Mesenchymal stem cell (in vitro differentiated cells and primary cell): ENCODE results near the gene HEG1.

Experiments
- DNase-seq: peaks from one replicate; pipeline ENCODE4 v3.0.0-alpha.2; 2013
- H2AFZ ChIP-seq: one replicate; pipeline ENCODE4 v1.6.1; 2013; ENCODE audit warnings: low read depth, mild to moderate bottlenecking, control low read depth, inconsistent platforms, low read length, moderate library complexity
- H2AK5ac ChIP-seq: 2 replicates; pipeline ENCODE4 v1.6.1; 2013; ENCODE audit warnings: low read length, moderate library complexity, mild to moderate bottlenecking, inconsistent platforms; ENCODE audit not compliant: severe bottlenecking
- H2BK120ac ChIP-seq: one replicate; pipeline ENCODE4 v1.6.1; 2013; ENCODE audit warnings: low read depth, mild to moderate bottlenecking, inconsistent platforms, low read length, moderate library complexity
- H2BK12ac ChIP-seq, 2 experiments: one replicate each; pipeline ENCODE4 v1.6.1; 2013; ENCODE audit warnings: inconsistent platforms in 2 of 2, low read length in 2 of 2, mild to moderate bottlenecking in 2 of 2, moderate library complexity in 2 of 2, control low read depth in 1 of 2
- H2BK15ac ChIP-seq: one replicate; pipeline ENCODE4 v1.6.1; 2013; ENCODE audit warnings: mild to moderate bottlenecking, low read depth, inconsistent platforms; ENCODE audit not compliant: poor library complexity, severe bottlenecking
- H2BK5ac ChIP-seq: 2 replicates; pipeline ENCODE4 v1.6.1; 2013; ENCODE audit warnings: low read depth, mild to moderate bottlenecking, low read length, control low read depth, inconsistent platforms; ENCODE audit not compliant: poor library complexity, severe bottlenecking
- H3K14ac ChIP-seq, 2 experiments: one replicate each; pipeline ENCODE4 v1.6.1; 2013; ENCODE audit warnings: inconsistent platforms in 2 of 2, low read length in 2 of 2, control low read depth in 1 of 2, mild to moderate bottlenecking in 1 of 2, moderate library complexity in 1 of 2
- H3K18ac ChIP-seq, 2 experiments: one replicate each; pipeline ENCODE4 v1.6.1; 2013; ENCODE audit warnings: inconsistent platforms in 2 of 2, low read length in 2 of 2, control low read depth in 1 of 2, low read depth in 1 of 2, mild to moderate bottlenecking in 1 of 2
- H3K23ac ChIP-seq, 2 experiments: one replicate each; pipeline ENCODE4 v1.6.1; 2013; ENCODE audit warnings: inconsistent platforms in 2 of 2, low read length in 2 of 2, mild to moderate bottlenecking in 2 of 2, moderate library complexity in 2 of 2, control low read depth in 1 of 2
- H3K27ac ChIP-seq: 2 replicates; pipeline ENCODE4 v1.5.1; 2013; ENCODE audit warnings: mild to moderate bottlenecking, moderate library complexity, low read length, control low read depth, inconsistent platforms; ENCODE audit not compliant: poor library complexity, severe bottlenecking
- H3K27me3 ChIP-seq, 2 experiments: 2 replicates each; pipeline versions ENCODE4 v1.6.1 to v1.7.0; 2013; ENCODE audit warnings: low read length in 2 of 2, mild to moderate bottlenecking in 2 of 2, moderate library complexity in 2 of 2, control low read depth in 1 of 2, inconsistent platforms in 1 of 2; ENCODE audit not compliant: control insufficient read depth in 1 of 2, insufficient read depth in 1 of 2
- H3K36me3 ChIP-seq, 2 experiments: 2 replicates each; pipeline versions ENCODE4 v1.6.1 to v1.7.0; 2013; ENCODE audit warnings: low read length in 2 of 2, control low read depth in 1 of 2, inconsistent platforms in 1 of 2, low read depth in 1 of 2, mild to moderate bottlenecking in 1 of 2; ENCODE audit not compliant: insufficient read depth in 2 of 2, control insufficient read depth in 1 of 2
- H3K4ac ChIP-seq, 2 experiments: one replicate each; pipeline ENCODE4 v1.6.1; 2013; ENCODE audit warnings: inconsistent platforms in 2 of 2, low read length in 2 of 2, mild to moderate bottlenecking in 2 of 2, moderate library complexity in 2 of 2, control low read depth in 1 of 2, low read depth in 1 of 2
- H3K4me1 ChIP-seq: 2 replicates; pipeline ENCODE4 v1.6.1; 2013; ENCODE audit warnings: low read depth, low read length, control low read depth; ENCODE audit not compliant: control insufficient read depth, insufficient read depth
- H3K4me2 ChIP-seq: 2 replicates; pipeline ENCODE4 v1.6.1; 2013; ENCODE audit warnings: low read length, mild to moderate bottlenecking, inconsistent platforms; ENCODE audit not compliant: poor library complexity, severe bottlenecking
- H3K4me3 ChIP-seq, 2 experiments: 2 replicates each; pipeline versions ENCODE4 v1.5.1 to v1.7.0; 2013; ENCODE audit warnings: low read length in 2 of 2, mild to moderate bottlenecking in 2 of 2, control low read depth in 1 of 2, low read depth in 1 of 2; ENCODE audit not compliant: insufficient read depth in 1 of 2
- H3K79me1 ChIP-seq: replicated peaks from 2 replicates; pipeline ENCODE4 v1.6.1; 2013; ENCODE audit warnings: mild to moderate bottlenecking, control low read depth, low read length, inconsistent platforms; ENCODE audit not compliant: poor library complexity, severe bottlenecking
- H3K9ac ChIP-seq: 2 replicates; pipeline ENCODE4 v1.7.0; 2013; ENCODE audit warnings: mild to moderate bottlenecking, low read length, moderate library complexity
- H3K9me3 ChIP-seq: 2 replicates; pipeline ENCODE4 v1.7.0; 2013; ENCODE audit warnings: mild to moderate bottlenecking, low read length; ENCODE audit not compliant: control insufficient read depth
- H4K8ac ChIP-seq: one replicate; pipeline ENCODE4 v1.6.1; 2013; ENCODE audit warnings: inconsistent platforms, mild to moderate bottlenecking, low read length, moderate library complexity
- H4K91ac ChIP-seq: one replicate; pipeline ENCODE4 v1.6.1; 2013; ENCODE audit warnings: mild to moderate bottlenecking, low read length, inconsistent platforms
- WGBS: methylation state at CpG from one replicate; pipeline ENCODE4 v1.1.7; 2013; ENCODE audit warnings: mixed read lengths; 5-methylcytosine and 5-hydroxymethylcytosine counted together

HEG1 gene

DNA sequence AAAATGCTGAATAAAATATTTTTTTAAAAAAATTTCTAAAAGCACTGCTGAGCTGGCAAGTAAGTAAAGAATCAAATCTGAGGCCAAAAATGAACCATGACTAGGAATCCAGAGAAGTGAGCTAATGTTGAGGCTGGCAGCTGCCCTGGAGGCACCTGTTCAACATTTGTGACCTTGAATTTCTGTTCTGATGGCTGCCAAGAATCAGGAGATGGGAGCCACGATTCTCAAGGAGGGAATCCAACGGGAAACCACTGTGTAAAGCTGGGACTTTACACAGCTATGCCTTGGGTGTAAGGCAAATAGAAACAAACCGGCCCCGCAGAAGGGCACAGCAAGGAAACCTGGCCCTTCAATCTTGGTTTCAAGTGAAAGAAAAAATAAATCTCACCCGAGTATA is 22.7 kb downstream of the HEG1 start:
- Histone ChIP-seq H3K9me3 (peaks cover 12% of the 10 kb centered on the region), H3K79me1 (peaks cover 28% of the 10 kb centered on the region), H2BK5ac (no peak overlapping the region), H3K23ac (no peak overlapping the region), H2BK12ac (peak overlapping the region in 1 of 2 experiments; percentile 87), H3K4me3 (no peak overlapping the region), H3K14ac (no peak overlapping the region), H2BK15ac (no peak overlapping the region), H2AFZ (no peak overlapping the region), H3K4ac (peak overlapping the region in 1 of 2 experiments; percentile 43), H3K27ac (no peak overlapping the region), H3K18ac (no peak overlapping the region), H4K91ac (no peak overlapping the region), H3K27me3 (no peaks in the 10 kb centered on the region), H3K36me3 (peaks cover 15 to 23% of the 10 kb centered on the region in 2 experiments), H2BK120ac (peak overlapping the region; percentile 57), H3K9ac (no peak overlapping the region), H4K8ac (no peak overlapping the region), H2AK5ac (peak overlapping the region; percentile 7), H3K4me2 (no peak overlapping the region), H3K4me1 (peaks cover 22% of the 10 kb centered on the region)
- peak; percentile 2 for DNase-seq
- 94% methylated on average over 5 of the region's 5 CpGs for WGBS

DNA sequence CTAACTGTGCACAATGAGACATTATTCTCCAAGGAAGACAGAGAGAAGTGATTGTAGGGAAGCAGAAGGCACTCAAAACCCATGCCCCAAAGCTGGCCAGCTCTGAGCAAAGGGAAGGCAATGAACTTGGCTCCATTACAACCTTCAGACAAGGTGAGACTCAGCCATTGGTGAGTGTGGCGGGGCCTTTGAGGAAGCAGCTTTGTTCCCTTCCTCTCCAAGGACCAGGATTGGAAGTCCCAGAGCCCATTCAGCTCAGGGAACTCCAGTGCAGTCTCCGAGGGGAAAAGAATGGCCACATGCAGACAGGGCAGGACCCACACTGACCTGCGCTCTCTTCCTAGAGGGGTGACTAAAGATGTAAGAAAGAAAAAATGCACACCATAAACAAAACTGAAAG is 23.1 kb downstream of the HEG1 start:
- Histone ChIP-seq H2BK5ac (peak overlapping the region; percentile 5), H2BK12ac (peak overlapping the region; percentile 2 to 46), H3K14ac (peak overlapping the region in 1 of 2 experiments; percentile 11), H3K4ac (peak overlapping the region in 1 of 2 experiments; percentile 32), H3K9ac (no peak overlapping the region), H4K91ac (peak overlapping the region; percentile 8), H3K18ac (peak overlapping the region; percentile 0 to 85), H3K27ac (peak overlapping the region; percentile 76), H4K8ac (peak overlapping the region; percentile 4), H2AK5ac (peak overlapping the region; percentile 6), H3K4me1 (peaks cover 19% of the 10 kb centered on the region), H2BK120ac (no peak overlapping the region), H3K79me1 (peaks cover 30% of the 10 kb centered on the region), H3K23ac (no peak overlapping the region), H3K4me2 (no peak overlapping the region), H2AFZ (no peak overlapping the region), H3K4me3 (no peak overlapping the region), H3K36me3 (peaks cover 19 to 27% of the 10 kb centered on the region in 2 experiments), H2BK15ac (peak overlapping the region; percentile 30), H3K27me3 (no peaks in the 10 kb centered on the region), H3K9me3 (peaks cover 12% of the 10 kb centered on the region)
- DNase-seq = no peak
- WGBS = 70% methylated on average over 2 of the region's 3 CpGs

DNA sequence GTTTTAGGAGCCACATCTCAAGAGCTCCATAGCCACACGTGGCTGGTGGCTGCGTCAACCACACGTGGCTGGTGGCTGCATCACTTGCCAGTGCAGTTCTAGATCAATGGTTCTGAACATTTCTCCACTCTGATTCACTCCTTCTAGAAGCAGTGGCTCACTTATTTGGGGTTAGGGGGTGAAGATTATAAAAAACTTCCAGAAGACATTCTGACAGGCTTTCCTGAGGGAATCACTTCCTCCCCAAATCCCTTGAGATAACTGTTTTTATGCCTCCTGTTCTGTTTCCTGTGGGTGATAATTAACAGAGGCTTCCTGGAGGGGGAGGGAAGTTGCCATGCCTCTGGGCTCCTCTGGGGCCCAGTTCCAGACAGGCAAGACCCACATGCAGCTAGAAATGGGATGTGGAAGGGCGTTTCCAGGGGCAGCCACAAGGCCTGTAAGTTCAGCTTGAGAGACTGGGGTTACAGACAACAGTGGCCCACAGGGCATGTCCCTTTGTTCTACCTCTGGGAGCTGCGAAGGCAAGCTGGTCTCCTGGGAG is 23.6 kb downstream of the HEG1 start:
- H2BK15ac ChIP-seq = no peak overlapping the region
- peak overlapping the region in 1 of 2 experiments; percentile 32 for H3K4ac ChIP-seq
- no peak overlapping the region for H3K9ac ChIP-seq
- peak overlapping the region; percentile 2 to 46 for H2BK12ac ChIP-seq
- peak overlapping the region; percentile 6 for H2AK5ac ChIP-seq
- peaks cover 16% of the 10 kb centered on the region for H3K4me1 ChIP-seq
- H3K79me1 ChIP-seq = peaks cover 29% of the 10 kb centered on the region
- H3K23ac ChIP-seq = no peak overlapping the region
- no peak overlapping the region for H2AFZ ChIP-seq
- no peaks in the 10 kb centered on the region for H3K27me3 ChIP-seq
- H3K27ac ChIP-seq = peak overlapping the region; percentile 76
- no peak overlapping the region for H3K4me3 ChIP-seq
- peak overlapping the region in 1 of 2 experiments; percentile 11 for H3K14ac ChIP-seq
- H3K18ac ChIP-seq = peak overlapping the region in 1 of 2 experiments; percentile 85
- peaks cover 21 to 33% of the 10 kb centered on the region in 2 experiments for H3K36me3 ChIP-seq
- no peak overlapping the region for H3K4me2 ChIP-seq
- no peak overlapping the region for H4K8ac ChIP-seq
- H3K9me3 ChIP-seq = peaks cover 12% of the 10 kb centered on the region
- DNase-seq = peak; percentile 78
- H4K91ac ChIP-seq = peak overlapping the region; percentile 8
- H2BK5ac ChIP-seq = peak overlapping the region; percentile 5
- no peak overlapping the region for H2BK120ac ChIP-seq
- 31% methylated on average over 5 of the region's 5 CpGs for WGBS

DNA sequence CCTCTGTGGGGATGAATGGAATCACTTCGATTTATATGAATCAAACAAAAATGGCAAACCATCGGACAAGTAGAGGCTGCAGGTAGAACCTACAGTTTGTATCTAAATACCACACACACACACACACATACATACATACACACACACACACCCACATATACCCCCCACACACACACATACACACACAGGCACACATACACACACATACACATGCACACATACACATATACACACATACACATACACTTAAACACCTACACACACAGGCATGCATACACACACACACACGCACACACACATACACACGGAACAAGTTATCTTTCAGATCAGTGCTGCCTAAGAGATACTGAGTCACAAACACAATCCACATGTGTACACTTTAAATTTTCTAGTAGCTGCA is 24.3 kb downstream of the HEG1 start:
- Histone ChIP-seq H3K36me3 (peaks cover 27 to 38% of the 10 kb centered on the region in 2 experiments), H2BK120ac (no peak overlapping the region), H3K14ac (no peak overlapping the region), H3K4me3 (no peak overlapping the region), H4K91ac (peak overlapping the region; percentile 77), H3K9me3 (peaks cover 12% of the 10 kb centered on the region), H3K9ac (no peak overlapping the region), H3K23ac (no peak overlapping the region), H3K4me1 (peaks cover 16% of the 10 kb centered on the region), H4K8ac (no peak overlapping the region), H2AK5ac (peak overlapping the region; percentile 50), H2BK15ac (no peak overlapping the region), H2BK5ac (no peak overlapping the region), H3K18ac (peak overlapping the region; percentile 28 to 79), H3K4me2 (no peak overlapping the region), H2AFZ (no peak overlapping the region), H3K4ac (peak overlapping the region in 1 of 2 experiments; percentile 46), H3K27ac (peak overlapping the region; percentile 37), H2BK12ac (peak overlapping the region in 1 of 2 experiments; percentile 12), H3K27me3 (no peaks in the 10 kb centered on the region), H3K79me1 (peaks cover 30% of the 10 kb centered on the region)
- no peak for DNase-seq
- WGBS = 90% methylated on average over 4 of the region's 4 CpGs
